GM19238 (cell line): ENCODE results near the gene CDK6.

Source experiments
- DNase-seq: peaks from one replicate; pipeline ENCODE4 v3.0.0; 2011; ENCODE audit warnings: low spot score; ENCODE audit not compliant: insufficient read length

The CDK6 gene

GRCh38 chr7:92794831-92795230 lies 41.5 kb downstream of the CDK6 start:
- no peak for DNase-seq

GRCh38 chr7:92794391-92794790 lies 42.0 kb downstream of the CDK6 start:
- DNase-seq: no peak

- DNase-seq: no peak
Measured at GRCh38 chr7:92793656-92794205, 42.6 kb downstream of the CDK6 start.

- no peak for DNase-seq
Measured at GRCh38 chr7:92790992-92791391, 45.4 kb downstream of the CDK6 start.

GRCh38 chr7:92788559-92789183 lies 47.7 kb downstream of the CDK6 start:
- no peak for DNase-seq

- DNase-seq: no peak
Measured at GRCh38 chr7:92785923-92786322, 50.5 kb downstream of the CDK6 start.

GRCh38 chr7:92784935-92785334 lies 51.4 kb downstream of the CDK6 start:
- DNase-seq: no peak

GRCh38 chr7:92783260-92784201 lies 52.8 kb downstream of the CDK6 start:
- DNase-seq: no peak

- DNase-seq: no peak
Measured at GRCh38 chr7:92782855-92783254, 53.5 kb downstream of the CDK6 start.

GRCh38 chr7:92782236-92782635 lies 54.1 kb downstream of the CDK6 start:
- DNase-seq: no peak

- no peak for DNase-seq
Measured at GRCh38 chr7:92781117-92781720, 55.2 kb downstream of the CDK6 start.

- DNase-seq: no peak
Measured at GRCh38 chr7:92778972-92779371, 57.4 kb downstream of the CDK6 start.

GRCh38 chr7:92777993-92778392 lies 58.4 kb downstream of the CDK6 start:
- DNase-seq: no peak

GRCh38 chr7:92773808-92774207 lies 62.6 kb downstream of the CDK6 start:
- no peak for DNase-seq

- no peak for DNase-seq
Measured at GRCh38 chr7:92769844-92770243, 66.5 kb downstream of the CDK6 start.

GRCh38 chr7:92769394-92769699 lies 67.0 kb downstream of the CDK6 start:
- no peak for DNase-seq

- no peak for DNase-seq
Measured at GRCh38 chr7:92768501-92769393, 67.6 kb downstream of the CDK6 start.

- no peak for DNase-seq
Measured at GRCh38 chr7:92767437-92767836, 68.9 kb downstream of the CDK6 start.

- DNase-seq: no peak
Measured at GRCh38 chr7:92766461-92767003, 69.8 kb downstream of the CDK6 start.

GRCh38 chr7:92765725-92766124 lies 70.6 kb downstream of the CDK6 start:
- DNase-seq: no peak
